HG03108 (cell line): ENCODE measurements around the gene SMIM30.
A peak's percentile ranks its signal among the peaks of the same experiment; 100 is the strongest.
"Not testable (repeated sequence)": the region's sequence is repeated elsewhere in the genome, so short reads cannot be mapped to it uniquely, and the experiment has no call there.

ENCODE experiments used
- ATAC-seq: cut with Tn5 transposase; IDR thresholded peaks from one replicate; pipeline ENCODE4 v1.9.1; 2021; ENCODE audit warnings: moderate library complexity; ENCODE audit not compliant: unreplicated experiment

The SMIM30 gene

GRCh38 chr7:113118074-113118959 is at the start of gene SMIM30:
SMIM30 (minus strand) TSS chr7:113118554; CDS start chr7:113117578, 976 bp downstream.
- peak; percentile 100 for ATAC-seq

GRCh38 chr7:113166176-113166575 is 47.8 kb upstream of the SMIM30 start:
- ATAC-seq = not testable (repeated sequence)

- ATAC-seq = no peak
These were observed 42.7 kb upstream of the SMIM30 start for GRCh38 chr7:113161050-113161449.

- ATAC-seq = peak; percentile 69
These were observed 41.5 kb upstream of the SMIM30 start for GRCh38 chr7:113159746-113160339.

GRCh38 chr7:113158756-113159155 is 40.4 kb upstream of the SMIM30 start:
- no peak for ATAC-seq

- ATAC-seq = no peak
These were observed 35.8 kb upstream of the SMIM30 start for GRCh38 chr7:113154117-113154516.

GRCh38 chr7:113144817-113145216 is 26.5 kb upstream of the SMIM30 start:
- ATAC-seq = no peak

GRCh38 chr7:113143486-113144257 is 25.3 kb upstream of the SMIM30 start:
- ATAC-seq = peak; percentile 75

- peak; percentile 50 for ATAC-seq
These were observed 24.2 kb upstream of the SMIM30 start for GRCh38 chr7:113142385-113143119.

GRCh38 chr7:113141803-113142202 is 23.4 kb upstream of the SMIM30 start:
- ATAC-seq = no peak

GRCh38 chr7:113140956-113141355 is 22.6 kb upstream of the SMIM30 start:
- no peak for ATAC-seq

- no peak for ATAC-seq
These were observed 18.9 kb upstream of the SMIM30 start for GRCh38 chr7:113137241-113137640.

GRCh38 chr7:113134025-113134424 is 15.7 kb upstream of the SMIM30 start:
- ATAC-seq = no peak

GRCh38 chr7:113131367-113131766 is 13.0 kb upstream of the SMIM30 start:
- no peak for ATAC-seq

- ATAC-seq = no peak
These were observed 9.7 kb upstream of the SMIM30 start for GRCh38 chr7:113128031-113128430.

- ATAC-seq = no peak
These were observed 7.4 kb upstream of the SMIM30 start for GRCh38 chr7:113125728-113126127.

- ATAC-seq = no peak
These were observed 4.4 kb upstream of the SMIM30 start for GRCh38 chr7:113122744-113123143.

- ATAC-seq = no peak
These were observed 2.3 kb upstream of the SMIM30 start for GRCh38 chr7:113120647-113121046.

- no peak for ATAC-seq
These were observed 1.1 kb upstream of the SMIM30 start for GRCh38 chr7:113119429-113119828.

- ATAC-seq = not testable (repeated sequence)
These were observed 980 bp downstream of the SMIM30 start for GRCh38 chr7:113117374-113117774.

GRCh38 chr7:113113912-113114311 is 4.4 kb downstream of the SMIM30 start:
- no peak for ATAC-seq
